GM21526 (cell line): ENCODE data around the gene WDR88.

ENCODE experiments used
- ATAC-seq: cut with Tn5 transposase; IDR thresholded peaks from one replicate; pipeline ENCODE4 v1.9.1; 2021; ENCODE audit warnings: moderate library complexity; ENCODE audit not compliant: unreplicated experiment, low FRiP score

The WDR88 gene, protein sequence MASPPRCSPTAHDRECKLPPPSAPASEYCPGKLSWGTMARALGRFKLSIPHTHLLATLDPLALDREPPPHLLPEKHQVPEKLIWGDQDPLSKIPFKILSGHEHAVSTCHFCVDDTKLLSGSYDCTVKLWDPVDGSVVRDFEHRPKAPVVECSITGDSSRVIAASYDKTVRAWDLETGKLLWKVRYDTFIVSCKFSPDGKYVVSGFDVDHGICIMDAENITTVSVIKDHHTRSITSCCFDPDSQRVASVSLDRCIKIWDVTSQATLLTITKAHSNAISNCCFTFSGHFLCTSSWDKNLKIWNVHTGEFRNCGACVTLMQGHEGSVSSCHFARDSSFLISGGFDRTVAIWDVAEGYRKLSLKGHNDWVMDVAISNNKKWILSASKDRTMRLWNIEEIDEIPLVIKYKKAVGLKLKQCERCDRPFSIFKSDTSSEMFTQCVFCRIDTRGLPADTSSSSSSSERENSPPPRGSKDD

DNA sequence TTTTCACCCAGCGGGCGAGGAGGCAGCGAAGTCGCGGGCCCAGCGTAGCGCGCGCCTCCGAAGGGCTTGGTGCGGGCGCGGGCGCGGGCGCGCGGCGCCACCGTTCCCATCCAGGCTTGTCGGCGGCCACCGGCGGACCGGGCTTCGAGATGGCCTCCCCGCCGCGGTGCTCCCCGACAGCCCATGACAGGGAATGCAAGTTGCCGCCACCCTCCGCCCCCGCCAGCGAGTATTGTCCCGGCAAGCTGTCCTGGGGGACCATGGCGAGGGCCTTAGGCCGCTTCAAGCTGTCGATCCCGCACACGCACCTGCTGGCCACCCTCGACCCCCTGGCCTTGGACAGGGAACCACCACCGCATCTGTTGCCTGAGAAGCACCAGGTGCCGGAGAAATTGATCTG, at the start of gene WDR88:
WDR88 (plus strand) TSS at position 94 of the 400 bp plus-strand sequence; CDS start at position 150, 56 bp downstream.
- ATAC-seq, result no peak

DNA sequence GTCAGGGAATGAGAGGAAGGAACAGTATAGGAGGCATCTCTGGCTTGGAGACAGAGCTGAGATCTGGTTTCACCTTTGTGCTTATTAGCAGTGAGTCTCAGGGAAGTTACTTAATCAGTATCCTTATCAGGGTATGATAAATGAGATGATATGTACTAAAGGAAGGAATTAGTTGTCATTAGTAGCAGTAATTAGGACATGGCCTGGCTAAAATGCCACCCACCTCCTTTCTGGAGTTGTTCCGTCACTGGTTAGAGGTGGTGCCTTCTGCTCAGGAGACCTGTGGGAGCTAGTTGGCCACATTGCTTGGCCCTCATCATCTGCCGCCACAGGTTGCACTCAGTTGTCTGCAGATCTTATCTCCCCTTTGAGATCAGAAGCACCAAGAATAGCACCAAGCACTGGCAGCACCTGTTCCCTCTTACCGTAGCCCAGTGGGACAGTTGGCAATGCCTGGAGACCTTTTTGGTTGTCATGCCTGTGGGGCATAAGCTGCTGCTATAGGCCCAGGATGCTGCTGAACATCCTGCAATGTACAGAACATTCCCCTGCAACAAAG, 46.3 kb upstream of the WDR88 start:
- ATAC-seq, result no peak

DNA sequence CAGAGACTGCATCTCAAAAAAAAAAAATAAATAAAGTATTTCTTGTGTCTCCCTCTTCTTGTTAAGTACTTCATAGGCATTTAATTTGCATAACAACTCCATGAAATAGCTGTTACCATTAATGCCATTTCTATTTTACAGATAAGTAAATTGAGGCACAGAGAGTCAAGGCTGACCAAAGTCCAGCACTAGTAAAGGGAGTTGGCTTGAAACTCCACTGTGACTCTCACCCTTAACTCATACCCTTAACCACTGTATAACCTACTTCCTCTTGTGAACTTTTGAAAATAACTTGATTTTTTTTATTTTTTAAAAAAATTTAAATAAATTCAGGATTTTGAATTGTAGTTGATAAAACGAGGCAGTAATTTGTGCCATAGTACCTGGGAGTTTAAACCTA, 45.0 kb upstream of the WDR88 start:
- ATAC-seq, result no peak

DNA sequence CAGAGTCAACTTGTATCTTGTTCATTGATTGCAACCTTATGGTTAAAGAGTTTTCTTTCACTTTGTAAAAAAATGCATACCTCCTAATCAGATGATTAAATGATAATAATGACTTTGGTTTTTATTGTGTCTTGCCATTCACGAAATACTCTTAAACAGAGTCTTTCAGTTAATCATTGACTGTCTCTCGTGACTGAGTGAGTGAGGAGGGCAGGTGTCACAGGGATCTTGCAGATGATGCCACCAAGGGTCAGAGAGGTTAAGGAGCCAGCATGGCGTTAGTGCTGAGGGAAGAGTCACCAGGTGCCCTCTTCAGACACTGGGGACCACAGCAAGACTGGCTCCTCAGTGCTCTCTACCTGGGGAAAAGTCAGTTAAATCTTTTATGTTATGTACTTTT, 42.9 kb upstream of the WDR88 start:
- no peak for ATAC-seq

DNA sequence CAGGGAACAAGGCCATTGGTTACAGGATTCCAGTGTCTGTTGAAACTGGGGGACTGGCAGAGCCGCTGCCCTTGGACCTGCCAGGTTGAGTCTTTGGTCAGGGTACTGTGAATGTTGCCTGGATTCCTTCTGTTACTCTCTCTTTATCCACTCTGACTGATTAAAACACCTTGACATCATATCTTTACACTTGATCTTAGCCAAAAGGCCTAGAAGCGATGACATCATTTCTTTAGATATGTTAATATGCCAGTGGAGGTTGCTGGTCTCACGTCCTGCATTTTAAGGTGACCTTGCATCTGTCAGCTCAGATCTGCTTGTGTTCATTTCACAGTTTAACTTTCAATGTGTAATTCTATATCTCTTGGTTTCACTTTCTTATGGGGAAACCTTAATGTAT, 41.7 kb upstream of the WDR88 start:
- no peak for ATAC-seq

DNA sequence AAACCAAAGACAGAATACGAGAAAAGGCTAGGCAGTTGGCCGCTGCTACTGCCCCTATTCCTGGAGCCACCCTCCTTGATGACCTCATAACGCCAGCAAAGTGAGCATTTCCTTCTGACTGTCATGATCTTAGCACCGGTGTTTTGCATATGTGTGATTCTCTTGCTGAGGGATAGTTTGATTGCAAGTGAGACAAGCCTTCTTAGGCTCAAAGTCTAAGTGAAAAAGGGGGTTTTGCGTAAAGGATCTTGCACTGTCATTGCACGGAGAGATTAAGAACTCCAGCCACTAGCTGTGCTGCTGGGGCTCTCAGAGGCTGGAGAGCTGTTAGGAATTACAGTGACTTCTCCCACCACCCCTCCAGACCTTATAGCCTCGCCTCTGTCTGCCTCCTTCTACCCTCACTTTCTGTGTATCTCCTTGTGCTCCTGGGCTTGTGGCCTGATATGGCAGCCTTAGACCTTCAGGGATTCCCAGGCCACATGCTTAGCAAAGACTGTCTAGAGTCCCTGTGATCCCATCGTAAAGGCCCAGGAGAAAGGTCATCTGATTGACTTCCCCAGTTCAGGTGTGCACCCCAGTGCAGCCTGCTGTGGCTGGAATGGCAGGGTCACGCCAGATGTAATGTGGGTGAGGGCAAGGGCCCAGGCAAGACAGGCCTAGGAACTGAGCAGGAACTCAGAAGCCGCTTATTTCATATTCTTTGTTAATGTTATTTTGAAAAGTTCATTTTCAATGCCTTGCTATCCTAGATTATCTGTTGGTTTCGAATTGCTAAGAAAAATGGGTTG, 38.3 kb upstream of the WDR88 start:
- ATAC-seq, result no peak

DNA sequence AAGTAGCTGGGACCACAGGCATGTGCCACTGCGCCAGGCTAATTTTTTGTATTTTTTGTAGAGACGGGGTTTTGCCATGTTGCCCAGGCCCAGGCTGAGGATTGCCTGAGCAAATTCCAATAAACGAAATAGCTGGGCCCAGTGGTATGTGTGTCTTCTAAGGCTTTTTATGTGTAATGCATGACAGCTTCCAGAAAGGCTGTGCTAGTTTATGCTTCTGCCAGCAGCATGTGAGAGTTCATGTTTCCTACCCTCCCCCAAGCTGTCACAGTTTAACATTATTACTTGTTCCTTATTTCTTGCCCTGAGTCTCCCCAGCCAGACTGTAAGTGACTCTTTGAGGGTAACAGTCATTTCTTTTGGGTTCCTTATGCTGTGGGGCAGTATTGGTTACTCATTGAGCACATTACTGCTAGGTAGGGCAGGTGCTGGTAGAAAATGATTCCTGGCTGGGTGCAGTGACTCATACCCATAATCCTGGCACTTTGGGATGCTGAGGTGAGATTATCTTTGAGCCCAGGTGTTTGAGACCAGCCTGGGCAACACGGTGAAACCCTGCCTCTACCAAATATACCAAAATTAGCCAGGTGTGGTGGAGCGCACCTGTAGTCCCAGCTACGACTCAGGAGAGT, 37.4 kb upstream of the WDR88 start:
- no peak for ATAC-seq

DNA sequence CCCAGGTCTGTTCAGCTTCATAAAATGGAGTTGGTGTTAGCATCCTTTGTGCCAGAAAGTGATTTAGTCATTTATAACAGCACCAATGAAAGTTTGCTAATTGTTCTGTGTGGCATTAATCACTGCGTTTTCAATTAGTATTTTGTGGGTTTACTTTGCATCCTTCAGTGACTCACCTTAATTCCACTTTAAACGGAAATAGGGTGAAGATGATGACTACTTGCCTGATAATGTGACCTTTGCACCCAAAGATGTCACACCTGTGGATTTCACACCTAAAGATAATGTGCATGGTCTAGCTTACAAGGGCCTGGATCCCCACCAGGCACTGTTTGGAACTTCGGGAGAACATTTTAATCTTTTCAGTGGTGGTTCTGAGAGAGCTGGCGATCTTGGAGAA, 35.9 kb upstream of the WDR88 start:
- no peak for ATAC-seq

DNA sequence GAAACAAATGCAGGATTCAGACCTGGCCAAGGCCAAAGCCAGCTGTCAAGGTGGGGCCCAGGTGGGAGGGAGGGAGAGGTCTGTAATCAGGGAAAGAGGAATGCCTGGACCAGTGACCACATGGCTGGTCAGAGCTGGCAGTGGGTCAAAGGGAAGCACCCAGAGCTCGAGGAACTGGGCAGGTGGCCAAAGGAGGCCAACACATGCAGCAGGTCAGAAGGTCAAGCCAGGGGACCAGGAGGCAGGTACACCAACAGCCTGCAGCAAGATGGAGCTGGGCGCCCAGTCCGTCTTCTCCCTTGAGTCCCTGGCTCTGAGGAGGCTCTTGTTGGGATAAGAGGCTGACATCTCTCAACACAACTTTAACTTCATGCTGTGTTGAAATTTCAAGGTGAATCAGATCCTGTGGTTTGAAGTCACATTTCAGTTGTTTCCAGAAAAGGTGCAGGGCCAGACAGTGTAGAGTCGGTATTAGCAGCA, 33.8 kb upstream of the WDR88 start:
- no peak for ATAC-seq

DNA sequence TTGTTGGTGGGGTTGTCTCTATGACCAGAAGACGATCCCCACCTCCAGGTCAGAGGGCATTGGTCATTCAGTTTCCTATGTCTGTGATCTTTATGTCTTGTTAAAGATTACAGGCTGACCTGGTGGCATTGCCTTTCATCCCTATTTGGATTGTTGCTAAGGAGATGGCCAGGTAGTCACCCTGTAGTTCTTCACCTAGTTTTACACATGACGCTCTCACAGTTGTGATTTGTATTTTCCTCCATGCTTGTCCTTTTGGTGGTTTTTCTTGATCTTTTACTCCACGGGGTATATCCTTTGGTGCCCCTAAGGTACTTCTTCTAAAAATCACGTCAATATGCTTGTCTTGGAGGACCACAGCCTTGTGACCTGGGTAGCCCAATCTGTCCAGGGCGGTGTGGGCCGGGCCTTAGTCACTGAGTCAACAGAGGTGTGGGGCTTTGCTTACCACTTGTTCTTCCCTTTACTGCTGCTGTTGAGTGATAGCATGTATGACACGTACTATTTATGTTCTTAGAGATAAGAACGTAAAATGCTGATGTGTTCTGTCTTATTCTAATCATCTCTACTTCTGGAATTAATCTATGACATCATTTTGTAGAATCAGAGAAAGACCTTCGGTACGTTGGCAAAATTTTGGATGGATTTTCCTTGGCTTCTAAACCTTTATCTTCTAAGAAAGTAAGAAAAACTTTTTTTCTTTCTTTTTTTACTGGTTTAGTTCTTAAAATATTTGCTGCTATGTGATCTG, 30.8 kb upstream of the WDR88 start:
- no peak for ATAC-seq

DNA sequence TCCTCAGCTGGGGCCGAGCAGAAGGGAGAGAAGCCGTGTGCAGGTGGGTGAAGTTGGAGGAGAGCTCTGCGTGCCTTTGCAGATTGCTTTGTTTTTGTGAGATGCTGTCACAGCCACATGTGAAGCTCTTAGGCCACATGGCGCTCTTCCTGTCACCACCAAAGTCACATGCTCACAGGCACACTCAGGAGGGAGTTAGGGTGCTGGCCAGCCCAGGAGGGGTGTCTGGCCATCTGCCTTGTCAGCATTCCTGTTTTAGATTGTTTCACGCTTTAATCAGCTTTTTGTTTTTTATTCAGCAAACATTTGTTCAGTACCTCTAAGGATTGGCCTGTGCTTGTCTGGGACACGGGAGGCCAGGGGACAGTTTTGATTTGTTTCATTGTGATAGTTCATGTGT, 29.0 kb upstream of the WDR88 start:
- ATAC-seq, result no peak

DNA sequence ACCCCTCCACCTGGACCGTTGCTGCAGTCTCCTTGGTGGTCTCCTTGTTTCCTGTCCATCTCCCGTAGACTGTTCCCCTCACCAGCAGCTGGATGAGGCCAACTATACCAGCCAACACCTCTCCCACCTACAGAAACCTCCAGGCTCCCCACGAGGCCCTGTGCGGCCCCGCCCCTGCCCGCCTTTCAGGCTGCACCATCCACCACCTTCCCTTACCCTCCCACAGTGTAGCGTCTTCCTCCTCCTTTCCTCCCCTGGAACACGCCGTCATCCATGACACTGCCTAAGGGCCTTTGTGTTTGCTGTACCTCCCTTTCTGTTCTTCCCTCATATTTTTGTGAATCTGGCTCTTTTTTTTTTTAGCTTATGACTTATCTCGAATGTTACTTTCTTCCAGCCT, 23.8 kb upstream of the WDR88 start:
- no peak for ATAC-seq

DNA sequence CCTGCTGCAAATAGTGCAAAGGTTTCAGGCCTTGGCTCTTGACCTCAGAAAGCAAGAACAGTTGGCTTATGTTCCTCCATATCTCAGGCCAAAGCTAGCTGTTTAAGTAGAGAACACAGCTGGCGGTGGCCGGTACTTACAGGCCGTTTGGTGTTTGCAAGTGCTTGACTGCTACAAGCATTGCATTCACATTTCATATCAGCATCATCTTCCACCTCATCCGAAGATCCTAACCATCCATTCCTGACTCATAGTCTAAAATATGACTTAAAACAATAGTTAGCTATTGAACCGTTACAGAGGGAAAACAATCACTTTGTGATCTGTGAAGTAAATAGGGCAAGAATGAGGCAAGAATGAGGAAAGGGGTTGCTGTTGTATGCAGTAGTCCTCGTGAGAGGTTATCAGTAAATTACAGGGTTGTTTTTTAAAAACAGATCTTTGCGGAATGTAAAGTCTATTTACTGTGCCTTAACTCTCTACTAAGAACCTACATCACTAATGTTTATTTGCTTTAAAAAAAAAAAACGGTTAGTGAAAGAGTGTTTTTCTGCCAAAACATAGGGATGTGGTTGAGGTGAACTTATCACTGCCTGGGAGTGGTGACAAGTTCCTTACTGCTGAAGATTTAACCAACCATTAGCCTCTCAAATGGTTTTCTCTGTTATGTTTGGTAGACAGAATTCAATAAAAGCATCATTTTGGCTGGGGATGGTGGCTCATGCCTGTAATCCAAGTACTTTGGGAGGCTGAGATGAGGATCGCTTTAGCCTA, 21.6 kb upstream of the WDR88 start:
- no peak for ATAC-seq

DNA sequence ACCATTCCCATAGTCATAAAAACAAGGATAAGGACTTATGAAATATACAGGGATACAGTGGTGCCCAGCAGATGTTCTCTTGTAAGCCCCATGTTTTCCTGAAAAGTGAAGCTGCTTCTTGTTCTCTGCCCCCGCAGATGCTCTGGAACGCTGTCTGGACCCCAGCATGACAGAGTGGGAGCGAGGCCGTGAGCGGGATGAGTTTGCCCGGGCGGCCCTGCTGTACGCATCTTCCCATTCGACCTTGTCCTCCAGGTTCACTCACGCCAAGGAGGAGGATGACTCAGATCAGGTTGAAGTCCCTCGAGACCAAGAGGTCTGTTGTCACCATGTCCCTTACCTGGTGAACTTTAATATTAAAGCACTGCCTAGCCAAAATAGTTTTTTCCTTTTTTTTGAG, 20.3 kb upstream of the WDR88 start:
- no peak for ATAC-seq

DNA sequence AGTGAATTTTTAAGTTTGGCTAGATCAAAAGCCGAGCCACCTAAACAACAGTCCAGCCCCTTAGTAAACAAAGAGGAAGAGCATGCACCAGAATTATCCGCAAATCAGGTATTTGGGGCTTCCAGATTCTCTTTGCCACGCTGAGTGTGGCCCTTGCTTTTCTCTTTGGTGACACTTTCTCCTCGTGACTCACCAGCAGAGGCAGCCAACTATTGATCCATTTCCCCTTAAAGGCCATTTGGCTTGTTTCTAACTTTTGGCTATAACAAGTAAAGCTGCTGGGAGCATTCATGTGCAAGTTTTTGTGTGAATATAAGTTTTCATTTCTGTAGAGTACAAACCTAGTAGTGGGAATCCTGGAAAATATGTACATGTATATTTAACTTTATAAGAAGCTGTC, 17.6 kb upstream of the WDR88 start:
- ATAC-seq, result no peak

DNA sequence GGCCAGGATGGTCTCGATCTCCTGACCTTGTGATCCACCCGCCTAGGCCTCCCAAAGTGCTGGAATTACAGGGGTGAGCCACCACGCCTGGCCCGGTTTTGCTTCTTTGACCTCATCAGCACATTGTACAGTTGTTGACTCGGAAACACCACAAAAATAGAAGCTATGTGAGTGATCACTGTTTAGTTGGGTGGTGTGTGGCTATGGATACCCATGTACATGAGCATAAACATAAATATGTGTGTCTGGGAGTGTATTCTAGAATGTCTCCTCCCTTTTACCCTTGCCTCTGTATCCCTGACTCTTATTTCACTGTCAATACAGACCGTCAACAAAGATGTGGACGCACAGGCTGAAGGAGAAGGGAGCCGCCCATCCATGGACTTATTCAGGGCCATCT, 14.4 kb upstream of the WDR88 start:
- ATAC-seq, result no peak

DNA sequence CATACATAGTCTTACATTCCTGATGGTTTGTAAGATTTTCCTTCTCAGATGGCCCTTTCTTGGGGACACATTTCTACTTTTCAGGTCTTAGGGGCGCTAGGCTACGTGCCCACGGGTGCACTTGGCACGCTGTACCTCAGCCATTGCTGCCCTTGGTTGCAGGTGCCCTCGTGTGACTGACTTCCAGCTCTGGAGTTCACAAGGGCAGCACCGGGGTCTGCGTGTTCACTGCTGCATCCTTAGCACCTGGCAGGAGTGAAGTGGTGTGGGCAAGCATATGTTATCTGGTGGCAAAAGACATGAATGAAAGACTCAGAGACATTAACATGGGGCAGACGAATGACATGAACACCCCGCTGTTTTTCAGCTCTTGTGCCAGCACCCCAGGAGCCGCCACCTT, 13.3 kb upstream of the WDR88 start:
- ATAC-seq, result no peak

DNA sequence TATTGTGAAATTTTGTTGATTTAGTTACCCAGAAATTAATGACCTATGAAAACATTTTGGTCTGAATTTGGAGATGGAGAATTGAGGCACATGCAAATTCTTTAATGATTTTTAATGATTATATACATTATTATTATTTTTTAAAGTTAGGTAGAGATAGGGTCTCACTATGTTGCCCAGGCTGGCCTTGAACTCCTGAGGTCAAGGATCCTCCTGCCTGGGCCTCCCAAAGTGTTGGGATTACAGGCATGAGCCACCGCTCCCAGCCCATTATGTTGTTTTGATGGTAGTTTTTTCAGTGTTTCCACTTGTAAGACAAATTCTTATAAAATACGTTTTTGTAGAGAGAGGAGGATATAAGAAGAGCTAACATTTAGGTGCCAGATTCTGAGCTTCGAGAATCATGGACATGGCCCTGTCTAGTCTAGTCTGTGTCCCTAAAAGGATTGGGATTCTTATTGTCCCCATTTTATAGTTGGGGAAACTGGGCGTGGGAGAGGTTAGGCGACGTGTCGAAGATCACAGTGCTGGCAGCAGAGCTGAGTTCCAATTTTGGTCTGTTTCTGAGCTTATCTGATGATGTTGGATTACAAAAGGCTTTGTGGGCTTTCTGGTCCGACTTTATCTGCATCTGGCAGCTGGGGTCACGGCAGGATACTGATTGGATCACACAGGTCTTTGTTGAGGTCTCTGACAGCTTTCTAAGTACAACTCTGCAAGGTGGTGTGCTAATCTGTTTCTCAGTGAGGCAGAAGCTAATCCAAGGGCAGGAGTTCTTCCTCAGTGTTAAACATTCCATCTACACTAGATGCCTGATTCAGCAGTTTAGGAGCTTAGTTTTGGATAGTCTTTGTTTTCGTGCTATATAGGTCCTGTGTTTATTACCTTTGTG, 7.5 kb upstream of the WDR88 start:
- no peak for ATAC-seq
